ENCODE measurements around the gene NPAS2.

The NPAS2 gene

DNA sequence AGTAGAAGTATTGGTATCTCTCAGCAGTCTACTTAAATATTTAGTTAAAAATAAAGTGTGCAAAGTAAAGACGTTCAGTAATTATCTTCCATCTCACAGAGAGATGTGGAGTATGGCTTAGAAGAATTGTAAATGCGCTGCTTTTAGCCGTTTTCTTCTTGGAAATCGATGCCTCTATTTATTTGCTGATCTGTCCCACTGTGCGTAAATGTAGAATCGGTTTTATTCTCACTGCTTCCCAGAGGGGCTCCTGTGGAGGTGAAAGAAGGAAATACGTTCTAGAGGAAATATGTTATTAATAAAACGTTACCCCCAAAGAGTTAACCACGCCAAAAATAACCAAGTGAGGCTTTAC is 1.9 kb downstream of the NPAS2 start:
- no peak for DNase-seq (ENCODE audit: low spot score)

DNA sequence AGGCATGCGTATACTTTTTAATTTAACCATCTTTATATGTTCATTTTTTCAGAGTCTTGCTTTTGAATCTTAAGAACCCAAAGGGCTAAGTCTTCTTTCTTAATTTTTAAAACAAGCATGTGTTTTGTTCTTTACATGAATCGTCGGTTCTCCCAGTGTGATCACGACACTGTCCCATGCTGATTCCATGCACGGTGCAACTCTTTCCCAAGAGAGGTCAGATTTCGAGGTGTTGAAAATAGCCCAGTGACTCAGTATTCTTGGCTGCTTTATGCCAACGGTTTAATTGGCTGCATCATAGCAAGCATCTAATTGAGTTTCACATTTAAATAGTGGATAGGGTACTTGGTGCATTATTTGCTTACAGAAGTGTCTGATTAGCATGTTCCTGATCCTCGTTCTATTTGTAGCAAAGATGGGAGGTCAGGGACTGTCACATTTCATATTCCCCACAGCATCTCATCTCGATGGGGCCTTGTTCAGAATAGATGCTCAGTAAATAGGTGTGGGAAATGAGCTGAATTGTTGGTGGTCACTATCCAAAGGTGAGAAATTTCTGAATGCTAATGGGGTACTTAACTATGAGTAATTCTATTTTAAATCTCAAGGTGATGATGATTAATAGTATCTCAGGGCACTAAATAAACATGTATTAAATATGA is 2.8 kb downstream of the NPAS2 start:
- no peak for DNase-seq (ENCODE audit: low spot score)

DNA sequence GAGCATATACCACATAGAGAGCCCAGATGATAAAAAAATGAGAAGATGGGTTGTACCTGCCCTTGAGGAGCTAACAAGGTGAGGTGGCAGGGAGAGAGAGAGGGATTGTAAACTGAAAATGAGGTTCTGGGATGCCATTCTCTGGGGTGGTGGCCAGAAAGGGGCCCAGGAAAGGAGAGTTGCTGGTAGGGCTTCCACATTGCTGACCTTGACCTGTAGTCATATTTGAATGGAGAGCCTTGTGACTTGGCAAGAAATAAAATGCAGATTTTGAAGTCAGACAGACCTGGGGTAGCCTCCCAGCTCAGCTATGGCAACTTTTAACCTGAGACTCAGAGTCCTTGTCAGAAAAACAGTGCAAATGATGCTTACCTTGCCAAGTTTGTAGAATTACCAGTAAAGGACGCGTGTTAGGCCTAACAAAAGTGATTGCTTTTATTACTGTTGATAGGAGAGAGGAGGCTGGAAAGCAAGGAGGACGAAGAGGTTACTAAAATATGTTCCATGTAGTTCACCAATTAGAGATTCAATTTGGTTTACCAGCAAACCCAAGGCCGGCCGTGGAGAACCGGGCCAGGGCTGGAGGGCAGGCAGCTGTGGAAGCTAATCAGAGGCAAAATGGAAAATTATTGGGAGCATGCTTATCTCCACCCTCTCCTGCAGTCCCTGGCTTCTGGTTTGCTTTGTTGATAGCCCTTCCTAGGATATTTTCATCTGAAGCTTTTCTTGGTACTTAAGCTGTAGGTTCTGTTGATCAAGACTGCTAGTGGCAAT is 3.9 kb downstream of the NPAS2 start:
- DNase-seq (ENCODE audit: low spot score), result no peak

- no peak for DNase-seq (ENCODE audit: low spot score)
Observed at GRCh38 chr2:100824842-100825241, 4.9 kb downstream of the NPAS2 start.

DNA sequence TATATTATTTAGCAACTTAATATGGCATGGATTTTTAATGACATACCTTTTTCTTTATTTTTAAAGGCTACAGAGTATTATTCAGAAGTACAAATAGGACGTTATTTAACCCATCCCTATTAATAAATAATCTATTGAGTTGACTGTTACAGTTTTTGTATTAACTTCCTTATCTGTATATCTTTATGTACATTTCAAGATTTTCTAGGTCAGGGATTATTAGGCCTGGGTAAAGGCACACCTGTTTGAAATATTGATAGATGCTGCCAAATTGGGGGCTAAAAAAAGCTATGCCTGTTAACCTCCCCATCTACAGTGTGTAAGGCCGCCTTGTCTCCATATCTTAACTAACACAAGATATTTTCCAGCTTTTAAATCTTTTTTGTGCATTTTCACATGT is 6.6 kb downstream of the NPAS2 start:
- DNase-seq (ENCODE audit: low spot score), result no peak

GRCh38 chr2:100831158-100831750 is 11.3 kb downstream of the NPAS2 start:
- no peak for DNase-seq (ENCODE audit: low spot score)

DNA sequence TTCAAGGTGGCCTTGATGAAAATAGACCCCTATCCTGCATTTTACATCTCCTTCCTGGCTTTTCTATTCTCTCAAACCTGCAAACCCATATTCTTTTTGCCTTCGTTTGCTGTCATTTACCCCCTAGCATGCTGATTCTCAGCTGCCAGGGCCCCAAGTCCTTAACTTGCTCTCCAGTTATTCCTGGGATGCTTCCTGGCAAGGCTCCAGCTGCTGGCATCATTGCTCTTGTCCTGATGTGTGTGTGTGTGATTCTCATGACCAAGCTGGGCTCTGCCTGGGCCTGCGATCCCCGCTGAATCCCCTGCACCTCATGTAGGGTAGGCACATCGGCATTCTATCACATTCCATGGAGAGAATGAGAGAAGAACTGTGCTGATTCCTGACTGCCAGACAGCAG is 11.9 kb downstream of the NPAS2 start:
- DNase-seq (ENCODE audit: low spot score), result no peak

GRCh38 chr2:100832885-100833284 is 12.9 kb downstream of the NPAS2 start:
- DNase-seq (ENCODE audit: low spot score), result no peak

GRCh38 chr2:100833331-100833730 is 13.4 kb downstream of the NPAS2 start:
- DNase-seq (ENCODE audit: low spot score), result no peak

- DNase-seq (ENCODE audit: low spot score), result no peak
Observed at GRCh38 chr2:100834221-100834620, 14.3 kb downstream of the NPAS2 start.

- DNase-seq (ENCODE audit: low spot score), result no peak
Observed at GRCh38 chr2:100835006-100835659, 15.2 kb downstream of the NPAS2 start.

DNA sequence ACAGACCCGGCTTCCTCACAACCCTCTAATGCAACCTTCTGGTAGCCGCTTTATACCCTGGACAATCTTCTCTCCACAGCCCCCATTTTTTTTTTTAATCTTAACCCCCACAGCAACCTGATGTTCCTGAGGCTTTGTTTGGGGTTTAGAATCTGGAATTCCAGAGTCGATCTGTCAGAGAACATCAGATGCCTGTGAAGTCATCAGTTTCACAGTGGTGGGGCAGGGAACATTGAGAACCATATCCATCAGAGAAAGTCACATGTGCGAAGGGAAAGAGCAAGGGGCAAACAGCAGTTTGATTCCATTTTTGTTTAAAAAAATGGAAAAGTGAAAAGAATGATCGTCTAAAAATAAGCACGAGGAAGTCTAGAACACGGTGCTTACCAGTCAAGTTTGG is 20.6 kb downstream of the NPAS2 start:
- no peak for DNase-seq (ENCODE audit: low spot score)

DNA sequence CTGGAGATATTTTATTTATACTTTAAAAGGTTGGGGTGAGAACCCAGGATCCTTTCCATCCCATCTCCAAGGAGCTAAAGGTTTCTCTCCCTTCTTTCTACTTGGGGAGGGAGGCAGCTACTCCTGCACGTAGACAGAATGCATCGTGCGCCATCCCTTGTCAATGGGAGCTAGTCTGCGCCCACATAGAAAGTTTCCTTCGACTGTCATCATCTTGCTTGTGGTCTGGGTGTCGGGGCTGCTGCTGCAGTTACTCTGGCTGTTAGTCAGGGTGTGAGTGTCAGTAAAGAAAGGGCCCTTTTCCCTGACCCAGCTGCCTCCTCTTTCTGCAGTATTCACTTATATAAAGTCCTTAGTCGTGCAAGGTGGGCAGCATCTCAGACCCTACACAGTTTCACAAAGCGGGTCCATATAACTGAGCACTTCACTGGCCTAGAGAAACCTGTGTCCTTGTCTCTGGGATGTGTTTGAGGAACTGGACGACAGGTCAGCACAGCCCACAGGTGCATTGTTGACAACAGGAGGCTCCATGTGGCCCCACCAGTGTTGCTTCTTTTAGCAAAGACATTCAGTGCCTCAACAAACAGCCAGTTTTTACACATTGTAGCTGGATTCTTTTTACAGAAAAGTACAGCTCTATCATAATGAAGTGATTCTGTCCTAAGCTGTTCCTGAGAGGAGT is 22.4 kb downstream of the NPAS2 start:
- DNase-seq (ENCODE audit: low spot score), result no peak

GRCh38 chr2:100844514-100844913 is 24.6 kb downstream of the NPAS2 start:
- no peak for DNase-seq (ENCODE audit: low spot score)

GRCh38 chr2:100845141-100845991 is 25.4 kb downstream of the NPAS2 start:
- DNase-seq (ENCODE audit: low spot score), result no peak

GRCh38 chr2:100846716-100847115 is 26.8 kb downstream of the NPAS2 start:
- no peak for DNase-seq (ENCODE audit: low spot score)

- no peak for DNase-seq (ENCODE audit: low spot score)
Observed at GRCh38 chr2:100852447-100852846, 32.5 kb downstream of the NPAS2 start.

- DNase-seq (ENCODE audit: low spot score), result no peak
Observed at GRCh38 chr2:100852999-100853908, 33.3 kb downstream of the NPAS2 start.

GRCh38 chr2:100853909-100854810 is 34.2 kb downstream of the NPAS2 start:
- no peak for DNase-seq (ENCODE audit: low spot score)

Measured in SW480 (cell line).